HepG2 (cell line): ENCODE measurements around the gene EMC8. TPM values are rescaled to one million over a fixed set of nuclear protein-coding genes. Genes with fewer than 3 reads are reported as not detected.

ENCODE experiments used
- MBNL3 ChIP-seq: fragments of 250-450 bp; sonication (Bioruptor Pico); conservative IDR thresholded peaks from 2 replicates; pipeline ENCODE4 v1.8.0; 2022; ENCODE audit warnings: mild to moderate bottlenecking, inconsistent platforms
- NFKBIZ ChIP-seq: IDR thresholded peaks from 2 replicates; pipeline ENCODE4 v1.6.1; 2018; ENCODE audit warnings: missing genetic modification reagents, missing compliant biosample characterization
- PAF1 ChIP-seq: IDR thresholded peaks from 2 replicates; pipeline ENCODE4 v1.6.1; 2016; ENCODE audit warnings: missing genetic modification reagents, missing compliant biosample characterization
- PHF20 ChIP-seq: sonication (generic); formaldehyde crosslinking; IDR thresholded peaks from 2 replicates; pipeline ENCODE4 v1.5.0; 2020; ENCODE audit warnings: mild to moderate bottlenecking, missing genetic modification reagents
- RFXAP ChIP-seq: sonication (generic); formaldehyde crosslinking; IDR thresholded peaks from 2 replicates; pipeline ENCODE4 v1.4.0; 2020; ENCODE audit warnings: missing genetic modification reagents, borderline replicate concordance
- SIX4 ChIP-seq: sonication (generic); formaldehyde crosslinking; IDR thresholded peaks from 2 replicates; pipeline ENCODE4 v1.4.0; 2020; ENCODE audit warnings: missing genetic modification reagents
- SMARCC2 ChIP-seq: fragments of 450-650 bp; IDR thresholded peaks from 2 replicates; pipeline ENCODE4 v1.6.1; 2017; ENCODE audit warnings: antibody characterized with exemption, mild to moderate bottlenecking
- STAG1 ChIP-seq: sonication (generic); formaldehyde crosslinking; IDR thresholded peaks from 2 replicates; pipeline ENCODE4 v1.4.0; 2020; ENCODE audit warnings: missing genetic modification reagents
- TMF1 ChIP-seq: sonication (generic); formaldehyde crosslinking; IDR thresholded peaks from 2 replicates; pipeline ENCODE4 v1.8.1; 2022; ENCODE audit warnings: low read depth, missing genetic modification reagents
- TSC22D2 ChIP-seq: sonication (generic); formaldehyde crosslinking; IDR thresholded peaks from 2 replicates; pipeline ENCODE4 v1.5.1; 2020; ENCODE audit warnings: missing genetic modification reagents, mild to moderate bottlenecking, borderline replicate concordance
- YEATS2 ChIP-seq: sonication (generic); formaldehyde crosslinking; IDR thresholded peaks from 2 replicates; pipeline ENCODE4 v1.4.0; 2020; ENCODE audit warnings: missing genetic modification reagents, borderline replicate concordance
- ZFP36L1 ChIP-seq: sonication (generic); formaldehyde crosslinking; IDR thresholded peaks from 2 replicates; pipeline ENCODE4 v1.8.0; 2022; ENCODE audit warnings: mild to moderate bottlenecking, missing genetic modification reagents, moderate library complexity
- ZFX ChIP-seq: sonication (generic); formaldehyde crosslinking; IDR thresholded peaks from 2 replicates; pipeline ENCODE4 v1.4.0; 2020; ENCODE audit warnings: mild to moderate bottlenecking, low read depth, missing genetic modification reagents, moderate library complexity
- ZNF20 ChIP-seq: sonication (generic); formaldehyde crosslinking; IDR thresholded peaks from 2 replicates; pipeline ENCODE4 v1.4.0; 2020; ENCODE audit warnings: mild to moderate bottlenecking, moderate library complexity, missing genetic modification reagents
- ZNF350 ChIP-seq: sonication (generic); formaldehyde crosslinking; IDR thresholded peaks from 2 replicates; pipeline ENCODE4 v1.4.0; 2020; ENCODE audit warnings: mild to moderate bottlenecking, low read depth, missing genetic modification reagents, borderline replicate concordance
- polyA plus RNA-seq, 8 experiments: library from polyadenylated mRNA; depleted of rRNA in 3 of 8; stranded (reverse) in 7 of 8; unstranded in 1 of 8; fragments of >200 nt; fragmentation: Illumina TruSeq in 4 of 8; extraction: Trizol in 4 of 8; gene quantifications; 2 replicates each; pipeline versions ENCODE4 v1.2.1 to v1.2.3, GENCODE V29; 2011 to 2016; ENCODE audit warnings: low read depth in 4 of 8, missing spikeins in 1 of 8, mixed read lengths in 1 of 8; ENCODE audit not compliant: insufficient read depth in 1 of 8
- total RNA-seq, 5 experiments: library from RNA; depleted of rRNA; stranded (reverse); fragments of >200 nt; fragmentation: Illumina TruSeq; extraction: Trizol; gene quantifications; 2 replicates each; pipeline ENCODE4 v1.2.3, GENCODE V29; 2016; ENCODE audit warnings: low read depth in 1 of 5
- TF ChIP-seq, protein P1 (sequence below): sonication (generic); formaldehyde crosslinking; IDR thresholded peaks from 2 replicates; pipeline ENCODE4 v1.5.0; 2020; ENCODE audit warnings: mild to moderate bottlenecking, missing genetic modification reagents, moderate library complexity
- TF ChIP-seq, protein P2 (sequence below): sonication (generic); formaldehyde crosslinking; IDR thresholded peaks from 2 replicates; pipeline ENCODE4 v1.5.0; 2020; ENCODE audit warnings: mild to moderate bottlenecking, missing genetic modification reagents
- TF ChIP-seq, protein P3 (sequence below): sonication (generic); formaldehyde crosslinking; IDR thresholded peaks from 2 replicates; pipeline ENCODE4 v1.9.0; 2021; ENCODE audit warnings: missing genetic modification reagents, mild to moderate bottlenecking, borderline replicate concordance
- TF ChIP-seq, protein P4 (sequence below): sonication (generic); formaldehyde crosslinking; conservative IDR thresholded peaks from 2 replicates; pipeline ENCODE4 v1.5.0; 2020; ENCODE audit warnings: missing genetic modification reagents
- TF ChIP-seq, protein P5 (sequence below): sonication (generic); formaldehyde crosslinking; IDR thresholded peaks from 2 replicates; pipeline ENCODE4 v1.8.1; 2023; ENCODE audit warnings: missing genetic modification reagents, inconsistent platforms, borderline replicate concordance
- TF ChIP-seq, protein P6 (sequence below): sonication (generic); formaldehyde crosslinking; IDR thresholded peaks from 2 replicates; pipeline ENCODE4 v1.8.1; 2023; ENCODE audit warnings: mild to moderate bottlenecking, inconsistent platforms, moderate library complexity, missing genetic modification reagents, borderline replicate concordance

EMC8 gene
- total and polyA plus RNA-seq, 2 of the 13 experiments (the other 11 are each of a cell fraction or from before 2014, with no cell fraction given) = 55.0 to 76.0 TPM

DNA sequence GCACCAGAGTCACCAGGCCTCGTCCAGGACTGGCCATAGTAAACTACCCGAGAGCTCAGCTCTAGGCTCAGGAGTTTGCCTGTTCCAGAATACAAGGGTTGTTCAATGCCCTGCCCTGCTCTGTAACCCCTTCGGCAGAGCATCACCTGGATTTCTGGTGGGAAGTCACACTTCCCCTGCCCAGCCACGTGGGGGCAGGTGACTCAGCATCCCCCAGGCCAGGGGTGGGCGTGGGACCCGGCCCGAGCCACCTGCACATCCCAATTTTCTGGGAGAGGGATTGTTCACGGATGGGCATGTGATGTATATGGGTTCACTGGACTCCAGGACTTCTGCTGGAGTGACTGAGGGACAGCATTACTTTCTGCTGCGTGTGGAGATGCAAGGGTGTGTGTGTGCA lies 26.0 kb upstream of the EMC8 start (continued):
- no peak for TF ChIP-seq YEATS2 (CRISPR knock-in tag)
- no peak for TF ChIP-seq ZNF20 (CRISPR knock-in tag)
- TF ChIP-seq SIX4 (CRISPR knock-in tag) = no peak
- no peak for TF ChIP-seq PAF1 (CRISPR knock-in tag)
- TF ChIP-seq PHF20 (CRISPR knock-in tag) = no peak
- no peak for TF ChIP-seq ZFX (CRISPR knock-in tag)
- TF ChIP-seq MBNL3 (CRISPR knock-in tag) = no peak
- no peak for TF ChIP-seq TMF1
- TF ChIP-seq, protein P1, sequence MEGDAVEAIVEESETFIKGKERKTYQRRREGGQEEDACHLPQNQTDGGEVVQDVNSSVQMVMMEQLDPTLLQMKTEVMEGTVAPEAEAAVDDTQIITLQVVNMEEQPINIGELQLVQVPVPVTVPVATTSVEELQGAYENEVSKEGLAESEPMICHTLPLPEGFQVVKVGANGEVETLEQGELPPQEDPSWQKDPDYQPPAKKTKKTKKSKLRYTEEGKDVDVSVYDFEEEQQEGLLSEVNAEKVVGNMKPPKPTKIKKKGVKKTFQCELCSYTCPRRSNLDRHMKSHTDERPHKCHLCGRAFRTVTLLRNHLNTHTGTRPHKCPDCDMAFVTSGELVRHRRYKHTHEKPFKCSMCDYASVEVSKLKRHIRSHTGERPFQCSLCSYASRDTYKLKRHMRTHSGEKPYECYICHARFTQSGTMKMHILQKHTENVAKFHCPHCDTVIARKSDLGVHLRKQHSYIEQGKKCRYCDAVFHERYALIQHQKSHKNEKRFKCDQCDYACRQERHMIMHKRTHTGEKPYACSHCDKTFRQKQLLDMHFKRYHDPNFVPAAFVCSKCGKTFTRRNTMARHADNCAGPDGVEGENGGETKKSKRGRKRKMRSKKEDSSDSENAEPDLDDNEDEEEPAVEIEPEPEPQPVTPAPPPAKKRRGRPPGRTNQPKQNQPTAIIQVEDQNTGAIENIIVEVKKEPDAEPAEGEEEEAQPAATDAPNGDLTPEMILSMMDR = peak; percentile 53
- TF ChIP-seq RFXAP = no peak
- TF ChIP-seq, protein P2, sequence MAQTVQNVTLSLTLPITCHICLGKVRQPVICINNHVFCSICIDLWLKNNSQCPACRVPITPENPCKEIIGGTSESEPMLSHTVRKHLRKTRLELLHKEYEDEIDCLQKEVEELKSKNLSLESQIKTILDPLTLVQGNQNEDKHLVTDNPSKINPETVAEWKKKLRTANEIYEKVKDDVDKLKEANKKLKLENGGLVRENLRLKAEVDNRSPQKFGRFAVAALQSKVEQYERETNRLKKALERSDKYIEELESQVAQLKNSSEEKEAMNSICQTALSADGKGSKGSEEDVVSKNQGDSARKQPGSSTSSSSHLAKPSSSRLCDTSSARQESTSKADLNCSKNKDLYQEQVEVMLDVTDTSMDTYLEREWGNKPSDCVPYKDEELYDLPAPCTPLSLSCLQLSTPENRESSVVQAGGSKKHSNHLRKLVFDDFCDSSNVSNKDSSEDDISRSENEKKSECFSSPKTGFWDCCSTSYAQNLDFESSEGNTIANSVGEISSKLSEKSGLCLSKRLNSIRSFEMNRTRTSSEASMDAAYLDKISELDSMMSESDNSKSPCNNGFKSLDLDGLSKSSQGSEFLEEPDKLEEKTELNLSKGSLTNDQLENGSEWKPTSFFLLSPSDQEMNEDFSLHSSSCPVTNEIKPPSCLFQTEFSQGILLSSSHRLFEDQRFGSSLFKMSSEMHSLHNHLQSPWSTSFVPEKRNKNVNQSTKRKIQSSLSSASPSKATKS (CRISPR knock-in tag) = no peak
- TF ChIP-seq, protein P3, sequence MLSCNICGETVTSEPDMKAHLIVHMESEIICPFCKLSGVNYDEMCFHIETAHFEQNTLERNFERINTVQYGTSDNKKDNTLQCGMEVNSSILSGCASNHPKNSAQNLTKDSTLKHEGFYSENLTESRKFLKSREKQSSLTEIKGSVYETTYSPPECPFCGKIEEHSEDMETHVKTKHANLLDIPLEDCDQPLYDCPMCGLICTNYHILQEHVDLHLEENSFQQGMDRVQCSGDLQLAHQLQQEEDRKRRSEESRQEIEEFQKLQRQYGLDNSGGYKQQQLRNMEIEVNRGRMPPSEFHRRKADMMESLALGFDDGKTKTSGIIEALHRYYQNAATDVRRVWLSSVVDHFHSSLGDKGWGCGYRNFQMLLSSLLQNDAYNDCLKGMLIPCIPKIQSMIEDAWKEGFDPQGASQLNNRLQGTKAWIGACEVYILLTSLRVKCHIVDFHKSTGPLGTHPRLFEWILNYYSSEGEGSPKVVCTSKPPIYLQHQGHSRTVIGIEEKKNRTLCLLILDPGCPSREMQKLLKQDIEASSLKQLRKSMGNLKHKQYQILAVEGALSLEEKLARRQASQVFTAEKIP (CRISPR knock-in tag) = no peak
- no peak for TF ChIP-seq NFKBIZ (CRISPR knock-in tag)
- TF ChIP-seq, protein P4, sequence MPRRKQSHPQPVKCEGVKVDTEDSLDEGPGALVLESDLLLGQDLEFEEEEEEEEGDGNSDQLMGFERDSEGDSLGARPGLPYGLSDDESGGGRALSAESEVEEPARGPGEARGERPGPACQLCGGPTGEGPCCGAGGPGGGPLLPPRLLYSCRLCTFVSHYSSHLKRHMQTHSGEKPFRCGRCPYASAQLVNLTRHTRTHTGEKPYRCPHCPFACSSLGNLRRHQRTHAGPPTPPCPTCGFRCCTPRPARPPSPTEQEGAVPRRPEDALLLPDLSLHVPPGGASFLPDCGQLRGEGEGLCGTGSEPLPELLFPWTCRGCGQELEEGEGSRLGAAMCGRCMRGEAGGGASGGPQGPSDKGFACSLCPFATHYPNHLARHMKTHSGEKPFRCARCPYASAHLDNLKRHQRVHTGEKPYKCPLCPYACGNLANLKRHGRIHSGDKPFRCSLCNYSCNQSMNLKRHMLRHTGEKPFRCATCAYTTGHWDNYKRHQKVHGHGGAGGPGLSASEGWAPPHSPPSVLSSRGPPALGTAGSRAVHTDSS (CRISPR knock-in tag) = no peak
- TF ChIP-seq ZFP36L1 (CRISPR knock-in tag) = no peak
- TF ChIP-seq, protein P5, sequence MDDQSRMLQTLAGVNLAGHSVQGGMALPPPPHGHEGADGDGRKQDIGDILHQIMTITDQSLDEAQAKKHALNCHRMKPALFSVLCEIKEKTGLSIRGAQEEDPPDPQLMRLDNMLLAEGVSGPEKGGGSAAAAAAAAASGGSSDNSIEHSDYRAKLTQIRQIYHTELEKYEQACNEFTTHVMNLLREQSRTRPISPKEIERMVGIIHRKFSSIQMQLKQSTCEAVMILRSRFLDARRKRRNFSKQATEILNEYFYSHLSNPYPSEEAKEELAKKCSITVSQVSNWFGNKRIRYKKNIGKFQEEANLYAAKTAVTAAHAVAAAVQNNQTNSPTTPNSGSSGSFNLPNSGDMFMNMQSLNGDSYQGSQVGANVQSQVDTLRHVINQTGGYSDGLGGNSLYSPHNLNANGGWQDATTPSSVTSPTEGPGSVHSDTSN (CRISPR knock-in tag) = no peak
- TF ChIP-seq ZNF350 = no peak
- no peak for TF ChIP-seq SMARCC2
- no peak for TF ChIP-seq TSC22D2
- TF ChIP-seq, protein P6, sequence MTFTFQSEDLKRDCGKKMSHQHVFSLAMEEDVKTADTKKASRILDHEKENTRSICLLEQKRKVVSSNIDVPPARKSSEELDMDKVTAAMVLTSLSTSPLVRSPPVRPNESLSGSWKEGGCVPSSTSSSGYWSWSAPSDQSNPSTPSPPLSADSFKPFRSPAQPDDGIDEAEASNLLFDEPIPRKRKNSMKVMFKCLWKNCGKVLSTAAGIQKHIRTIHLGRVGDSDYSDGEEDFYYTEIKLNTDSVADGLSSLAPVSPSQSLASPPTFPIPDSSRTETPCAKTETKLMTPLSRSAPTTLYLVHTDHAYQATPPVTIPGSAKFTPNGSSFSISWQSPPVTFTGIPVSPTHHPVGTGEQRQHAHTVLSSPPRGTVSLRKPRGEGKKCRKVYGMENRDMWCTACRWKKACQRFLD (CRISPR knock-in tag) = no peak
- TF ChIP-seq STAG1 (CRISPR knock-in tag) = peak; percentile 35; the same call in 1 of the 2 replicates
